ENCODE measurements around the gene STK40. TPM values are rescaled to one million over a fixed set of nuclear protein-coding genes. Genes with fewer than 3 reads are reported as not detected.
A peak's percentile ranks its signal among the peaks of the same experiment; 100 is the strongest.

STK40 gene, protein sequence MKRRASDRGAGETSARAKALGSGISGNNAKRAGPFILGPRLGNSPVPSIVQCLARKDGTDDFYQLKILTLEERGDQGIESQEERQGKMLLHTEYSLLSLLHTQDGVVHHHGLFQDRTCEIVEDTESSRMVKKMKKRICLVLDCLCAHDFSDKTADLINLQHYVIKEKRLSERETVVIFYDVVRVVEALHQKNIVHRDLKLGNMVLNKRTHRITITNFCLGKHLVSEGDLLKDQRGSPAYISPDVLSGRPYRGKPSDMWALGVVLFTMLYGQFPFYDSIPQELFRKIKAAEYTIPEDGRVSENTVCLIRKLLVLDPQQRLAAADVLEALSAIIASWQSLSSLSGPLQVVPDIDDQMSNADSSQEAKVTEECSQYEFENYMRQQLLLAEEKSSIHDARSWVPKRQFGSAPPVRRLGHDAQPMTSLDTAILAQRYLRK
- total RNA-seq: 10.6 TPM

GRCh38 chr1:36385410-36386264, at the start of gene STK40:
STK40 (minus strand) TSS chr1:36385924; CDS start chr1:36361332, 24,592 bp downstream.
- DNase-seq (ENCODE audit: low spot score in 2 of 2) (peak; percentile 93 to 95), FAIRE-seq (peak; percentile 34)

DNA sequence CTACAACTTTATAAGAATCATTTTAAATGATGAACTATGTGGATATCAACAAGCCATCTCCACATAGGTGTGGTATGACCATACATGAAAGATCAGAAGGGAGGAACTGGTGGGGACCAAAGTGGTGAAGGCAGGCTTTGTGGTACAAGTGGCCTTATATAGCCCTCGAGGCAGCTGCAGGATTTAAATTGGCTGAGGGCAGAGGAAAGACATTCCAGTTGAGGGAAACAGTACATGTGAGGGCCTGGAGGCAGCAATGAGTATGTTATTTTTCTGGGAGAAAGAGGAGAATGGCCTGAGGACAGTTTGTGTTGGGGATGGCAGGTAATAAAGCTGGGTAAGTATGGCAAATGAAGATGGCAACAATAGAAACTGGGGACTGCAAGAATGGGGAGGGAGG, 47.4 kb upstream of the STK40 start:
- DNase-seq (ENCODE audit: low spot score in 2 of 2) (no peak), FAIRE-seq (no peak)

GRCh38 chr1:36432616-36433015, 46.9 kb upstream of the STK40 start:
- no peak for DNase-seq (ENCODE audit: low spot score in 2 of 2)
- no peak for FAIRE-seq

- DNase-seq (ENCODE audit: low spot score in 2 of 2): no peak
- FAIRE-seq: no peak
Measured at GRCh38 chr1:36425791-36426190, 40.1 kb upstream of the STK40 start.

GRCh38 chr1:36421649-36422048, 35.9 kb upstream of the STK40 start:
- no peak for DNase-seq (ENCODE audit: low spot score in 2 of 2)
- no peak for FAIRE-seq

DNA sequence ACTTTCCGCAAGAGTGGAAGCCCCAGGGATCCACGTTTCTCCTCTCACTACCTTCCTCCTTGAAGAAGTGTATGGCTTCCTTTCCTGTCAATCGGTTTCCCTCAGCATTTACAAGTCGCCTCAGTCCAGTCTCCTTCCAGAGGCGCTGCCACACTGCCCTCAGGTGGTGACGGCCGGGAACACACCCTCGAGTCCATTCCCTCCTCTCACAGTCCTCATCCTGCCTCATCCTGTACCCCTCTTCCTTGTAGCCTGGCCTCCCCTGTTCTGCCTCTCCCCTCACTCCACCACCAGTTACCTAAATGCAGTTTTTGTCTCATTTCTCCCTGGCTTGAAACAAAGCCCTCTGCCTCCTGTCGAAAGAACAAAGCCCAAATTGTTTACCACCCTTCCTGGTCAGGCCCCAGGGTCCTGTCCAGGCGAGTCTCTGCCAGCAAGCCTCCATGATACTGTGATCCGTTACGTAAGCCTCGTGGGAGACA, 35.2 kb upstream of the STK40 start:
- DNase-seq (ENCODE audit: low spot score in 2 of 2): peak; percentile 37 to 75
- no peak for FAIRE-seq

GRCh38 chr1:36420409-36420808, 34.7 kb upstream of the STK40 start:
- DNase-seq (ENCODE audit: low spot score in 2 of 2): no peak

GRCh38 chr1:36419569-36419968, 33.8 kb upstream of the STK40 start:
- FAIRE-seq (no peak), DNase-seq (ENCODE audit: low spot score in 2 of 2) (no peak)

More at GRCh38 chr1:36420409-36420808, 34.7 kb upstream of the STK40 start:
- FAIRE-seq: no peak

- FAIRE-seq (no peak), DNase-seq (ENCODE audit: low spot score in 2 of 2) (no peak)
Measured at GRCh38 chr1:36419140-36419539, 33.4 kb upstream of the STK40 start.

- no peak for DNase-seq (ENCODE audit: low spot score in 2 of 2)
- FAIRE-seq: no peak
Measured at GRCh38 chr1:36417931-36418330, 32.2 kb upstream of the STK40 start.

DNA sequence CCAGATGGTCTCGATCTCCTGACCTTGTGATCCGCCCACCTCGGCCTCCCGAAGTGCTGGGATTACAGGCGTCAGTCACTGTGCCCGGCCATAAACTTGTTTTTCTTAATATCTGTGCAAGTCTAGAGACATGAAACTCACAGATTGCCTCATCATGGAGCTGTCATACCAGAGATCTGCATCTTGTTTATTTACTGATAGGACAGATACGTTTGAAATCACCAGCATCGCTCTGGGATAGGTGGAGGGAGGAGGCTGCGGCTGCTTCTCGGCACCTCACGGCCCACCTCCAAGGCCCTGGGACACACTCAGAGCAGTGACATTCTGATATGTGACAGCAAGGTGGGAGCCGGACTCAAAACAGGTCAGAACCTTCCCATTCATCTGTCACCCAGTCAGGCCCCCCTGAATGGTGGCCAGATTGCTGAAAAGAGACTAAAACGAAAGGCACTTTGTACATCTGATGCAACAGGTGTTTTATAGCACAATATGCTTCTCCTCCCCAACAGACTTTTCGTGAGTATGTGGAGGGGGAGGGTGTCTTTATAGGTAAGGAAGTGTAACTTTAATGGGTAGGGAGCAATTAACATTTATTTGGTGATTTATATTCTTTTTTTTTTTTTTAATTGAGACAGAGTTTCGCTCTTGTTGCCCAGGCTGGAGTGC, 30.1 kb upstream of the STK40 start:
- FAIRE-seq (no peak), DNase-seq (ENCODE audit: low spot score in 2 of 2) (no peak)

- FAIRE-seq: no peak
- DNase-seq (ENCODE audit: low spot score in 2 of 2): no peak
Measured at GRCh38 chr1:36414384-36414783, 28.7 kb upstream of the STK40 start.

- DNase-seq (ENCODE audit: low spot score in 2 of 2): no peak
- no peak for FAIRE-seq
Measured at GRCh38 chr1:36411674-36412648, 26.2 kb upstream of the STK40 start.

DNA sequence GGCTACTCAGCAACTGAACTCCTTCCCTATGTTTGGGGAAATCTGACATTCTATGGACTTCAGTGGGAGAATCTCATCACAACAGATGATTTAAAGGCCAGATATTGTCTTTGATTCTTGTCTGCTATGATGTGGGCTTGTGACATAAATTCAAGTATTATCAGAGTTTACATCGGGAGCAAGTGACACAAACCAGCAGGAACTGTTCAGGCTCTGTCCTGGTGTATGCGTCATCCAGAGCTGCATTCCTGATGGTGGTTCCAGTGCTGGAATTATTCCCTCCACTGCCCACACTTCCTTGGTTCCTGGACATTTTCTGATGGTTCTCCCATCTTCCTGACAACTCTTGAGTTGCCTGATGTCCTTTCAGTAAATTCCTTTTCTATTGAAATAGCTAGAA, 22.8 kb upstream of the STK40 start:
- no peak for FAIRE-seq
- DNase-seq (ENCODE audit: low spot score in 2 of 2): no peak

GRCh38 chr1:36406440-36406839, 20.7 kb upstream of the STK40 start:
- DNase-seq (ENCODE audit: low spot score in 2 of 2) (no peak), FAIRE-seq (no peak)

GRCh38 chr1:36402504-36402890, 16.8 kb upstream of the STK40 start:
- DNase-seq (ENCODE audit: low spot score in 2 of 2) (no peak), FAIRE-seq (no peak)

DNA sequence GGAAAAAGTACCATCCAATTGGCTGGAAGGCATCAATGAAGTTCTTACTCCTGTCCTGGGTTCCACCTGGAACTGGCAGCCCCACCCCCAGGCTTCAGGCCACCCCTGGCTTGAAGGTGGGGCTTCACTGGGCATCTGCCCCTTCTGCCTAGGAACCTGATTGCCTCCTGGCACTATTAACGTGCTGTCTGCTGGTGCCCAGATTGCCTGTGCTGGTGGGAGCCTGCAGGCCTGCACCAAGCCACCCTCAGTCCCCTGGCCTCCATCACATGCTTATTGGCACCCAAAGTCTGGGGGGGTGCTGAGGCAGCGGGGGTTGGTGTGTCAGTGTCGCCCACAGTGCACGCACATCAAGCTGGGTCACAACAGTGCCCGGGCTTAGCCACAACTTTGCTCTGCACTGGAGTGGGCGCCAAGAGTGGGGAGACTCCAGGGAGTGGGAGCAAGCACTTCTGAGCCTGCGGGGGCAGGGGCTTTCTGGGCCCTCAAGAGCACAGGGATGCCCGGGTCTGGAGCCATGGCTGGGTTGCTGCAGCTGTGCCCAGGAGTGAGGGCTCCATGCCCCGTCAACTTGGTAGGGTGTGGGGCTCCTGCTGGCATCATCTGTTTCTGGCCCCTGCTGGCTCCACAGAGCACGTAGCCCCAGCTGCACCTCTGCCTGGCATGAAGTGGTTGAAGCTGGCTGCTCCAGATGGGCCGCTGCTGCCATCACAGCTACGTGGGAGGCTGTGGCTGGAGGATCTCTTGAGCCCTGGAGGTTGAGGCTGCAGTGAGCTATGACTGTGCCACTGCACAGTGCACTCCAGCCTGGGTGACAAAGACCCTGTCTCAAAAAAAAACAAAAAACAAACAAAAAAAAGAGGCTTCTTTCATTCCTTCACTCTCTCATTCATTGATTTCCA, 16.1 kb upstream of the STK40 start:
- FAIRE-seq (no peak), DNase-seq (ENCODE audit: low spot score in 2 of 2) (no peak)

- no peak for FAIRE-seq
- no peak for DNase-seq (ENCODE audit: low spot score in 2 of 2)
Measured at GRCh38 chr1:36400825-36401601, 15.3 kb upstream of the STK40 start.

Measured in frontal cortex (tissue), 4 donors.